Camera-type eye (tissue), 1 donor: ENCODE results near the gene SPINK5. TPM values are rescaled to one million over a fixed set of nuclear protein-coding genes. Genes with fewer than 3 reads are reported as not detected.

Experiments
- total RNA-seq: library from RNA; depleted of rRNA; stranded (reverse); fragments of >200 nt; gene quantifications from one replicate; pipeline ENCODE4 v1.2.3, GENCODE V29; 2014

Gene SPINK5, protein sequence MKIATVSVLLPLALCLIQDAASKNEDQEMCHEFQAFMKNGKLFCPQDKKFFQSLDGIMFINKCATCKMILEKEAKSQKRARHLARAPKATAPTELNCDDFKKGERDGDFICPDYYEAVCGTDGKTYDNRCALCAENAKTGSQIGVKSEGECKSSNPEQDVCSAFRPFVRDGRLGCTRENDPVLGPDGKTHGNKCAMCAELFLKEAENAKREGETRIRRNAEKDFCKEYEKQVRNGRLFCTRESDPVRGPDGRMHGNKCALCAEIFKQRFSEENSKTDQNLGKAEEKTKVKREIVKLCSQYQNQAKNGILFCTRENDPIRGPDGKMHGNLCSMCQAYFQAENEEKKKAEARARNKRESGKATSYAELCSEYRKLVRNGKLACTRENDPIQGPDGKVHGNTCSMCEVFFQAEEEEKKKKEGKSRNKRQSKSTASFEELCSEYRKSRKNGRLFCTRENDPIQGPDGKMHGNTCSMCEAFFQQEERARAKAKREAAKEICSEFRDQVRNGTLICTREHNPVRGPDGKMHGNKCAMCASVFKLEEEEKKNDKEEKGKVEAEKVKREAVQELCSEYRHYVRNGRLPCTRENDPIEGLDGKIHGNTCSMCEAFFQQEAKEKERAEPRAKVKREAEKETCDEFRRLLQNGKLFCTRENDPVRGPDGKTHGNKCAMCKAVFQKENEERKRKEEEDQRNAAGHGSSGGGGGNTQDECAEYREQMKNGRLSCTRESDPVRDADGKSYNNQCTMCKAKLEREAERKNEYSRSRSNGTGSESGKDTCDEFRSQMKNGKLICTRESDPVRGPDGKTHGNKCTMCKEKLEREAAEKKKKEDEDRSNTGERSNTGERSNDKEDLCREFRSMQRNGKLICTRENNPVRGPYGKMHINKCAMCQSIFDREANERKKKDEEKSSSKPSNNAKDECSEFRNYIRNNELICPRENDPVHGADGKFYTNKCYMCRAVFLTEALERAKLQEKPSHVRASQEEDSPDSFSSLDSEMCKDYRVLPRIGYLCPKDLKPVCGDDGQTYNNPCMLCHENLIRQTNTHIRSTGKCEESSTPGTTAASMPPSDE
- total RNA-seq: 1.5 TPM

DNA sequence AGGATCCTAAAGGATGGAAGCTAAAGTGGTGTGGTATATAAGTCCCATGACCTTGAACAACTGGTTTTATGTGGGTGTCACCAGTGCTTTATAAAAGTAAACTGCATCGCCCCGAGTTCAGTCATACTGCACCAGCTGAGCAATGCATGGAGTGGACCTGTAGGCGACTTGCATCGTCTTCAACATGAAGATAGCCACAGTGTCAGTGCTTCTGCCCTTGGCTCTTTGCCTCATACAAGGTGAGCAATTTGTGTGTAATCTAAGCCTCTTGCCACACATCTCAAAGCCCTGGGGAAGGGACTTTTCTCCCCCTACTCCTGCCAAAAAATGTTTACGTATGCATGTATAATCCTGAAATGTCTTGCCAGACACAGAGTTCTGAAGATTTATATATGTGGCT, at the start of gene SPINK5:
TSS of gene SPINK5 (plus strand) at position 120 of the 400 bp plus-strand sequence. CDS start at position 185, 65 bp downstream.

DNA sequence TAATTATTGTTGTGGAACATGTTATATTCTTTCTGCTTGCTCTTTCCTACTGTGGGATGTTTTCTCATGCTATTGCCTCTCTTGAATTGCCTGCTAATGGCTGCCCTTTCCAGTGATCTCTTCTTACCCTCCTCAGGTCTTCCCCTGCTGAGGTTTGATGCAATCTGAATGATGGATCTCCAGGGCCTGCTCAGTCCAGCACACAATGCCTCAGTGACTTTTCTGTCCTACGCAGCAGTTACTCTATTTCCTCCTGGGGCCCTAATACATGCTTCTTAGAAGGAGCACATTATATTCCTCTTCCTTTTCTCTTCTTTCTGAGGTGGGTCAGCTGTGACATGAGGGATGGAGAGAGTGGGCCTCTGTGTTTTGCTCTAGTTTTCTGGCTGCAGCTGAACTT, 104.5 kb downstream of the SPINK5 start, which contains the start of gene SPINK14:
TSS of gene SPINK14 (plus strand) at position 301 of the 400 bp plus-strand sequence. CDS start 1,187 bp downstream, outside the sequence.

Other genes starting within 250 kb of the SPINK5 start
- not detected for gene SPINK1, start 232.3 kb upstream of the SPINK5 start, total RNA-seq
- gene SCGB3A2, start 185.3 kb upstream of the SPINK5 start, total RNA-seq: not detected
- not detected for gene C5orf46, start 157.4 kb upstream of the SPINK5 start, total RNA-seq
- gene SPINK14, start 104.6 kb downstream of the SPINK5 start, total RNA-seq: not detected
- gene SPINK6, start 139.1 kb downstream of the SPINK5 start, total RNA-seq: not detected
- not detected for gene MARCOL, start 174.5 kb downstream of the SPINK5 start, total RNA-seq
- not detected for gene SPINK13, start 204.8 kb downstream of the SPINK5 start, total RNA-seq
- not detected for gene SPINK7, start 248.4 kb downstream of the SPINK5 start, total RNA-seq